HG02678 (cell line): Measurements from ENCODE around the gene CMTM7.
"Not testable (repeated sequence)": the region's sequence is repeated elsewhere in the genome, so short reads cannot be mapped to it uniquely, and the experiment has no call there.

Source experiments
- ATAC-seq: cut with Tn5 transposase; IDR thresholded peaks from one replicate; pipeline ENCODE4 v1.9.1; 2021; ENCODE audit warnings: mild to moderate bottlenecking, moderate library complexity; ENCODE audit not compliant: unreplicated experiment

Gene CMTM7

DNA sequence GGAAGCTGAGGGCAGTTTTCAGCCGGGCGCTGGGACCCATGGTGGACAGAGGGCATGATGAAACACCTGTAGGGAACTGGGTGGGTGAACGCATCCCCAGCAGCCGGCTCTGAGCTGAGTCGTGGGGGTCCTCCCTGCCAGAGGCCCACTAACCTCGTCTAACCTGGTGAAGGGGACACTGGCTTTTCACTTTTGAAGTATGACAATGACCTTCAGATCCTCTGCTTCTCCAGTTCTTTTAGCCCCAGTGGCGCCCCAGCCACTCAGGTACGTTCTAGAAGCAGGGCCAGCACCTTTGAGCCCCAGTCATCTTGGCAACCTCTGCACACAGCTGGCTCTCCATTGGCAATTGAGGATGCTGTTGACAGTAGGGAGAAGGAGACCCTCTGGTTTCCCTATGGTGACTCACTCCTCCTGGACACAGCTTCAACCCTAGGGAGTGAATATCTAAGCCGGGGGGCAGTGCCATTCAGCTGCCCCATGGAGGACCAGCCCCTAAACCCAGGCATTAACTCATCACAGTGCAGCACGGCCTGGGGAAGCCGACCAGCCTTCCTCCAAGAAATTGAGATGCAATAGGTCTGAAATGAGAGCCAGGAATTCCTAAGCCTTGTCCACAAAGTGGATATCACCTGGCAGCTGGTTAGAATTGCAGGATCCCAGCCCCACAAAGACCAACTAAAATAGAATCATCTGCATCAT is 64.9 kb downstream of the CMTM7 start:
- ATAC-seq = no peak

DNA sequence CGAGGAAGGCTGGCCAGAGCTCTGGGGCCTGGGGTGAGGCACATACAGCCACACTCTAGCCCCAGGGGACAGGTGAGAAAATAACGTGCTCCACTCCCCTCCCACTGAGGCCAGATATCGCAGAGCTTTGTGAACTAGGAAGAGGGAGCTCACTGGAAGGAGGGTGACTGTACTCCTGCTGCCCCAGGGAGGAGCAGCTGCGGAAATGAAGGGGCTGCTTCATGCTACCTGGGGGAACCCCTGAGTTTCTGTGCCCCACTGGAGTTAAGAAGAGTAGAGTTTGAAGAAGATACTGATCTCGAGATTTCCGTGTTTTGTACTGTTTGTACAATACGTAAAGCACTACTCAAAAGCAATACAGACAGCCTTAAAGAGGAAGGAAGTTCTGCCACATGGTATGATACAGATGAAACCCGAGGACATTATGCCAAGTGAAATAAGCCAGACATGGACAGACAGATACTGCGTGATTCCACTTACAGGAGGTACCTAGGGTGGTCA is 66.4 kb downstream of the CMTM7 start:
- ATAC-seq = peak; percentile 40

GRCh38 chr3:32459450-32459849 is 67.8 kb downstream of the CMTM7 start:
- no peak for ATAC-seq

DNA sequence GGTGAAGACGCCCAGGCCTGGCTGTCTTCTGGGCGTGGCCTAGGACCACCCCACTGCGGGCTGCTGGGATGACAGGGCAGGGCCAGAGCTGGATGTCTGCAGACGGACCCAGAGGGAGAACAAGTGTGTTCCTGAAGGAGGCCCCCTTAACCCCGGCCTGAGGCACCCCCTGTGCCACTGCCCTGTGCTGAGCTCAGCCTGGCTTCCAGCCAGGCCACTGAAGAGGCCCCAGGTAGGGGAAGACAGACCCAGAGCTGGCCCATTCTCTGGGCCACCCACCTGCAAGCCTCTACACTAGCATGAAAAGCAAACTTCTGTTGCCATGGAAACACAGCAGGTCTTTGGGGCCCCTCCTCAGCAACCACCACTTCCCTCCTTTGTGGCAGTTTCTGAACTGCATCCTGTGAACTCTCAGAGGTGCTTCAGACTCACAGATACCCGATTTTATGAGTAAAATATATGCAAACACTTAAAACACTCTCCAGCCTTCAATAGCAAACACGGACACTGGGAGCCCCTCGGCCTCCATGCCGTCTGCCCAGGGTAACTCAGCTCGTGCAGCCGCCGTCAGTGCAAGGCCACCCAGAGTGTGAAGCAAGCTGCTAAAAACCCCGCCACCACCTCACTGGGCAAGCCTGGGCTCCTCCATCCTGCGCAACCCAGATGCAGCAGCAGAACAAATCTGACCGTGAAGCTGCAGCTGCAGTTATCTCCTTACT is 68.5 kb downstream of the CMTM7 start:
- ATAC-seq = peak; percentile 88

DNA sequence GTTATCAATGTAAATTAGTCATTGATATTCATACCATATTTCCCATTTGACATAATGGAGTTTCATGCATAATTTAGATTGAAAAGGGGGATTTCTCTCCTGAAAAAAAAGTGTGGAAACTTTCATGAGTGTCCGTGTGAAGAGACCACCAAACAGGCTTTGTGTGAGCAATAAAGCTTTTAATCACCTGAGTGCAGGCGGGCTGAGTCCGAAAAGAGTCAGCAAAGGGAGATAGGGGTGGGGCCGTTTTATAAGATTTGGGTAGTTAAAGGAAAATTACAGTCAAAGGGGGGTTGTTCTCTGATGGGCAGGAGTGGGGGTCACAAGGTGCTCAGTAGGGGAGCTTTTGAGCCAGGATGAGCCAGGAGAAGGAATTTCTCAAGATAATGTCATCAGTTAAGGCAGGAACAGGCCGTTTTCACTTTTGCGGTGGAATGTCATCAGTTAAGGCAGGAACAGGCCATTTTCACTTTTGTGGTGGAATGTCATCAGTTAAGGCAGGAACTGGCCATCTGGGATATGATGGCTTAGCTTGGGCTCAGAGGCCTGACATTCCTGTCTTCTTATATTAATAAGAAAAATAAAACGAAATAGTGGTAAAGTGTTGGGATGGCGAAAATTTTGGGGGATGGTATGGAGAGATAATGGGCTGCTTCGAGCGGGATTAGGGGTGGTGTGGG is 69.3 kb downstream of the CMTM7 start:
- ATAC-seq = not testable (repeated sequence)

DNA sequence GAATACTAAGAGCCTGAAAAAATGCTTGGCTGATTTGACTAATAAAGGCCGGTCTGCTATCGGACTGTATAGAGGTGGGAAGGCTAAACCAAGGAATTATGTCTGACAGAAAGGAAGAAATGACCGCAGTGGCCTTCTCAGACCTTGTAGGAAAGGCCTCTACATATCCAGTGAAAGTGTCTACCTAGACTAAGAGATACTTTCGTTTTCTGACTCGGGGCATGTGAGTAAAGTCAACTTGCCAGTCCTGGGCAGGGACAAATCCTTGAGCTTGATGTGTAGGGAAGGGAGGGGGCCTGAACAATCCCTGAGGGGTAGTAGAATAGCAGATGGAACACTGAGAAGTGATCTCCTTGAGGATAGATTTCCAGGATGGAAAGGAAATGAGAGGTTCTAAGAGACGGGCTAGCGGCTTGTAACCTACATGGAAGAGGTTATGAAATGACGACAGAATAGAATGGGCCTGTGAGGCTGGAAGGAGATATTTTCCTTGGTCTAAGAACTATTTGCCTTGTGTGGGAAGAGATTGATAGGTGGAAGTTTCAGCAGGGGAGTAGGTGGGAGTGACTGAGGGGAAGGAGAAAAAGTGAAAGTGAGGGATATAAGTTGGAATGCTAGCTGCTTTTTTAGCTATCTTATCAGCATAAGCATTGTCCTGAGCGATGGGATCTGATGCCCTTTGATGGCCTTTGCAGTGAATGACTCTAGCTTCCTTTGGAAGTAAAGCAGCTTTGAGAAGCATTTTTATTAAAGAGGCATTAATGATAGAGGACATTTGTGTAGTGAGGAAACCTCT is 70.7 kb downstream of the CMTM7 start:
- not testable (repeated sequence) for ATAC-seq

- ATAC-seq = not testable (repeated sequence)
These were observed 71.8 kb downstream of the CMTM7 start for GRCh38 chr3:32463415-32463814.

GRCh38 chr3:32464726-32465125 is 73.1 kb downstream of the CMTM7 start:
- ATAC-seq = not testable (repeated sequence)

DNA sequence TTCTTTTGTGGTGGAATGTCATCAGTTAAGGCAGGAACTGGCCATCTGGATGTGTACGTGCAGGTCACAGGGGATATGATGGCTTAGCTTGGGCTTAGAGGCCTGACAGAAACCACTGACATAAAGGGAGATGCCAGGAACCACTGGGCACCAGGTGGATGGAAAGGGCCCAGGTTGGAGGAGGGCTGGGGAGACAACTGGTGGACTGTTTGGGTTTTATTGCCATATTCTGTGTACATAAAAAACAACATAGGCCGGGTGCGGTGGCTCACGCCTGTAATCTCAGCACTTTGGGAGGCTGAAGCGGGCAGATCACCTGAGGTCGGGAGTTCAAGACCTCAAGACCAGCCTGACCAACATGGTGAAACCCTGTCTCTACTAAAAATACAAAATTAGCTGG is 75.2 kb downstream of the CMTM7 start:
- not testable (repeated sequence) for ATAC-seq

DNA sequence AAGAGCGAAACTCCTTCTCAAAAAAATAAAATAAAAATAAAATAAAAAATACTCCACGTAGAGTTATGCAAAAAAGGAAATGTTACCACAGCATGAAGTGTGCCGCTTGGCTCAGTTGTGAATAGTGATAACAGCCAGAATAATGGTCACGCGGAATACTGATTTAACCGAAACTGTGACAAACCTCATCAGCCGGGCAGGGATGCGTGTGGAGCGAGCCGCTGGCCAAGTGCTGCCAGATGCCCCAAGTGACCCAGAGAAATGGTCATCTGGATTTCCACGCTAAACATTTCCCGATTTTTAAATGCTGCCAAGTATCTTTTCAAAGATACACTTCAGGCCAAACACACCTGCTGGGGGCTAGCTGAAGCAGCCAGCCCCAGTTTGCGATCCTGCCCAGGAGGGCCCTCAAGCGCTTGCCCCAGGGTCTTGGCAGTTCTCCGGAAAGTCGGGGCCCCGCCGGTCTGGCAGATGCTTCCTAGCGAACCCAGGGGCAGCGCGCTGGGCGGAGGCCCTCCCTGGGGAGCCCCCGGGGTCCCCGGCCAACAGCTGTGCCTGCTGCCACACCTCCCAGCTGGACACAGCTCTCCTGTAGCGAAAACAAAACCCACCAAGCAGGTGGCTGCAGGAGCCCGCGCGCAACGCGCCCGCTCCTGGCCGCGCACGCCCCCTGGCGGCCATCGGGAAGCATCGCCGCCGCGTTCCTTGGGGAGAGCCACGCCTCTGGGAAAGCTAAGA is 75.8 kb downstream of the CMTM7 start:
- ATAC-seq = peak; percentile 82

DNA sequence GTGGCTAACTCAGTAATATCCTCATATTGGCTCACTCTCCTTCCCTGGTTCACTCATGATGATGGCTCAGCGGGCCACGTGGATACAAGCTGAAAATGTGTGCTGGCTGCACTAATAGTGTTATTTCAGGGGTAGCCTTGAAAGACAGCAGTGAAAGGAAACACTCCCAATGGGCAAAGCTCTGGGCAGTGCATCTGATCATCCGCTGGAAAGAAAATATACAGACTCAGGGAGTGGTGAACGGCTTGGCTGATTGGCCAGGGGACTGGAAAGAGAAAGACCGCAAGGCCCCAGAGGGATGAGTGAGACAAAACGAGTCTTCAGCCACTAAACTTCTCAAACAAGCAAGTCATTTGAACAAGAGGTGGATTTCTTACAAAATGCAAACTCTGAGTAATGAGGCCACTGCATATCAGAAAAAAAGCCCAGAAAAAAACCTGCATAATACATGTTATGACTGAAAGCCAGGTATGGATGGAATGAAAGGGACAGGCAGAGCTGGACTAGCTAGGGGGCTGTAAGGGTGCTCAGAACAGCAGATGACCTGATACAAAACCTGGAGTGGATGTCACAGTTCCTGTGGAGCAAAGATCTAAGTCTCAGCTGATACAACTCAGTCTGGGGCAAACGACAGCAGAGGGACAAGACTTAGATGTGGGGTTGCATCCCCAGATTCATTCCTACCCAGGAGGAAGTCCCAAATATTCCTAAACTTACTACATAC is 77.7 kb downstream of the CMTM7 start:
- ATAC-seq = peak; percentile 29

DNA sequence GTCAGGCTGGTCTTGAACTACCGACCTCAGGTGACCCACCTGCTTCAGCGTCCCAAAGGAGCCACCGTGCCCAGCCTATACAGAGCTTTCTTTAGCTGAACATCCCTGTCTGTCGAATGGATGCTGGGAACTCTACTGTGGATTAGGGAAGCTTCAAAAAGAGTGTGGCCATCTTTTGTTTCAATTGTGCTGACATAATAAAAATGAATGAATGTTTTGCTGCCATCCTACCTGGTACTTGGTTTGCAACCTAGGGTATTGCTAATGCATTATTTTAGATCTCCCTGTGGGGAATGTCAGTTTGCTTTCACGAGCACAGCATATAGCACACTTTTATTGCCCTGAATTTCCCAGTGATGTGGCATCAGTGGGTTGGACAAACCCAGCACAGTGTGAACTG is 78.7 kb downstream of the CMTM7 start:
- ATAC-seq = no peak

DNA sequence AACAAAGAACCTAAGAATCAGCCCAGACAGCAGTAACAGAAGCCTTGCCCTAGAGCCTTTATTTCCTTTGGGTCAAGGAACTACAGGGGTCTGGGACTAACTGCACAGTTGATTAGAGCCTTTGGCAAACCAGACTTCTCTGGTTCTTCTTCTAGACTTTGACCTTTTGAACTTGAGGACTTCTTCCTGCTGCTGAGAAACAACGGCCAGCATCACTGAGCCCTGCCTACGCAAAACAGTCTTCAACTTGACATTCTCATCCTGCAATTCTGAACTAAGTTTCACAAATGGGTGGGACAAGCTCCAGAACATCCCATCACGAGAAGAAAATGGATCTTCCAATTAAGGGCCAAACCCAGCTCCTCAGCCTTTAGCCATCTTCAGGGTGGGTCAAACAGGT is 79.6 kb downstream of the CMTM7 start:
- no peak for ATAC-seq

DNA sequence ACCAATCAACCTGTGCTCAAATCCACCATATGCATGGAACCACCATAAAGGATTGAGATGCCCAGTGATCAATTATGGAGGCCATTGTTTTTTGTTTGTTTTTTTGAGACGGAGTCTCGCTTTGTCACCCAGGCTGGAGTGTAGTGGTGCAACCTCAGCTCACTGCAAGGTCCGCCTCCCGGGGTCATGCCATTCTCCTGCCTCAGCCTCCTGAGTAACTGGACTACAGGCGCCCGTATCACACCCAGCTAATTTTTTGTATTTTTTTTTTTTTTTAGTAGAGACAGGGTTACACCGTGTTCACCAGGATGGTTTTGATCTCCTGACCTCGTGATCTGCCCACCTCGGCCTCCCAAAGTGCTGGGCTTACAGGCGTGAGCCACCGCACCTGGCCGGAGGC is 80.5 kb downstream of the CMTM7 start:
- ATAC-seq = not testable (repeated sequence)

- ATAC-seq = no peak
These were observed 82.5 kb downstream of the CMTM7 start for GRCh38 chr3:32474201-32474600.

DNA sequence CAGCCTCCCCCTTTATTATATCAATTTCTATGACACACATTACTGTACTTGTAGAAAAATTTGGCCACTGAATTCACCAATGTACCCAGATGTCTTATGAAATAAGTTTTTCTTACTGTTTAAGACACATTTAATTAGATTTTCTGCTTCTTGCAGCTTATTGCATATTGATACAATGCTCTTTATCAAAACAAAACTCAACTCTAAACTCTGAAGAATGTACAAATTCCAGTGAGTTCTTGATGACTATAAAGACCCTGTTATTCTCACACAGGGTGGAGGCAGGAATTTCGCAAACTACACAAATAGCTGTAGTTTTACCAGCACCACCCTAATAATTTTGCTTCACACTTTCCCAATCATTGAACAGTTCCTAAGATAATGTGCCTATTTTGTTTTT is 89.0 kb downstream of the CMTM7 start:
- no peak for ATAC-seq

- no peak for ATAC-seq
These were observed 90.4 kb downstream of the CMTM7 start for GRCh38 chr3:32481791-32482631.

DNA sequence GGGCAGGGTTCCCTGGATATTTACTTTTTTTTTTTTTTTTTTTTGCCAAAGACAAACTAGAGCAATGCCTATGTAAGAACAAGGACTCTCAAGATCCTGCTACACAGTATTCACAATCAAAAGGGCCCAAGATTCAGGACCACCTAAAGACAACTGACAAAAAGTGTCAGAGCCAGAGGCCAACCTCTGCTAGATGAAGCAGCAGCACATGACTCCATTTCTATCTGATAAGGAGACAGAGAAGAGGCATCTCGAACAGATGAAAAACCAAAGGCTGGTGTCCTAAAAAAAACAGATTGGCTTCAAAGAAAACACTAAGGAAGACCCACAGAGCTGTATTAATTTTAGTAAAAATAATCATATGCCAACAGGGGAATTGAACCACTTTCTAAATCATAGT is 91.0 kb downstream of the CMTM7 start:
- ATAC-seq = no peak

DNA sequence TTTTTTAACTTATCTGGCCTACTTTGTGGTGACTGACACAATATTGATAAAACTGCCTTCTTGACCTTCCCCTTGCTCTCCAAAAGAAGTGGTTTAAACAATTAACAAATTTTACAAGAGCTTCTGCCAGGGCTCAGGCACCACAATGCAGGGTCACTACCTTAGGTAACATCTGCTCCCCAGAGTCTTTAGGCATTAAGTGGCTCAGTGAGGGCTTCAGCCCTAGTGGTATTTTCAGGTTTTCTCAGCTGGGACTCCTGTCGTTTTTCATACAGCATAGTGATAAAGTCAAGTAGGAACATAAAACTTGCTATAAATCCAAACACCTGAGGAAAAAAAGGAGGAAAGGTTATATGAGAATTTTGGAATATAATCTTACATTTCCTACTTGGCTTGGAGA is 92.1 kb downstream of the CMTM7 start:
- no peak for ATAC-seq
